ENCODE measurements around the gene PELO. TPM values are rescaled to one million over a fixed set of nuclear protein-coding genes. Genes with fewer than 3 reads are reported as not detected.

The PELO gene
- polyA plus RNA-seq, 1 donor (not counting 4 experiments of a cell fraction or from before 2014, with no cell fraction given) = 10.6 TPM

DNA sequence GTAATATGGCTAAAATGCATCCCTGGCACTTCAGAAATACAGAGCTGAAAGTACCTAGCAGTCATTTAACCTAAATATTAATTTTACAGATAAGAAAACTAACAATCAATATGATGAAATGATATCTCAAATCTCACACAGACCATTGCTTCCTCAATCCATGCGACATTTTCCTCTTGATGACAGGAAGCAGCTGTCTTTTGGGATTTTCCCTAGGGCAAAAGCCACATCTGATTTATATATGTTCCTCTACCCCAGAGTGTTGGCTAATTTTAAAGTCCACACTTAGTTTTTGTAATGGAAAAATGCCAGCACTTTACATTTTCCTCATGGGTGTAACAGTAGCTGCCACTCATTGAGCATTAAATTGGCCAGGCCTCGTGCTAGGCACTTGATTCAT, 47.7 kb upstream of the PELO start:
- Histone ChIP-seq H3K9me1 (ENCODE audit: control insufficient read depth, extremely low read depth, insufficient read depth, low read length) (no peaks in the 10 kb centered on the region), H3K27me3 (ENCODE audit: control insufficient read depth, extremely low read depth, insufficient read depth, low read length) (no peaks in the 10 kb centered on the region), H3K9me3 (ENCODE audit: control insufficient read depth, low read depth, low read length) (no peaks in the 10 kb centered on the region), H3K36me3 (ENCODE audit: control insufficient read depth in 2 of 2, extremely low read depth in 1 of 2, insufficient read depth in 2 of 2, low read length in 2 of 2) (no peaks in the 10 kb centered on the region), H3K4me3 (ENCODE audit: control insufficient read depth in 2 of 3, extremely low read depth in 1 of 3, insufficient read depth in 2 of 3, low read depth in 1 of 3, low read length in 3 of 3) (no peak overlapping the region), H2AFZ (ENCODE audit: control insufficient read depth, low read length) (no peak overlapping the region), H3K27ac (ENCODE audit: control insufficient read depth, insufficient read depth, low read length) (no peak overlapping the region), H3K79me2 (ENCODE audit: control insufficient read depth, insufficient read depth, low read length) (no peaks in the 10 kb centered on the region), H4K20me1 (ENCODE audit: control insufficient read depth, extremely low read depth, insufficient read depth, low read length) (no peaks in the 10 kb centered on the region), H3K4me2 (ENCODE audit: control insufficient read depth, extremely low read depth, insufficient read depth, low read depth, low read length) (no peak overlapping the region), H3K9ac (ENCODE audit: control insufficient read depth, extremely low read depth, insufficient read depth, low read length) (no peak overlapping the region), H3K4me1 (ENCODE audit: control insufficient read depth, extremely low read depth, insufficient read depth, low read length) (no peaks in the 10 kb centered on the region)
- dilution Hi-C loops (cut with MboI; ENCODE audit: extremely low pct_ligation_motif_present, low sequenced_read_pairs) = no loop called here
- no peak for FAIRE-seq
- DNase-seq (ENCODE audit: low read depth, low spot score) = no peak
- TF ChIP-seq CTCF (optimal IDR thresholded peaks at IDR 0.05 in 1 of 3, IDR thresholded peaks at IDR 0.05 in 1 of 3, conservative IDR thresholded peaks at IDR 0.05 in 1 of 3; ENCODE audit: extremely low read depth in 1 of 3, insufficient read depth in 2 of 3, low read length in 3 of 3) (no peak), EZH2 (IDR thresholded peaks at IDR 0.05; ENCODE audit: low read length) (no peak)

- dilution Hi-C loops (cut with MboI; ENCODE audit: extremely low pct_ligation_motif_present, low sequenced_read_pairs) = no loop called here
- Histone ChIP-seq H3K9me3 (ENCODE audit: control insufficient read depth, low read depth, low read length) (no peaks in the 10 kb centered on the region), H3K79me2 (ENCODE audit: control insufficient read depth, insufficient read depth, low read length) (no peaks in the 10 kb centered on the region), H3K9me1 (ENCODE audit: control insufficient read depth, extremely low read depth, insufficient read depth, low read length) (no peaks in the 10 kb centered on the region), H3K4me3 (ENCODE audit: control insufficient read depth in 2 of 3, extremely low read depth in 1 of 3, insufficient read depth in 2 of 3, low read depth in 1 of 3, low read length in 3 of 3) (no peak overlapping the region), H3K27ac (ENCODE audit: control insufficient read depth, insufficient read depth, low read length) (no peak overlapping the region), H4K20me1 (ENCODE audit: control insufficient read depth, extremely low read depth, insufficient read depth, low read length) (no peaks in the 10 kb centered on the region), H3K27me3 (ENCODE audit: control insufficient read depth, extremely low read depth, insufficient read depth, low read length) (no peaks in the 10 kb centered on the region), H3K9ac (ENCODE audit: control insufficient read depth, extremely low read depth, insufficient read depth, low read length) (no peak overlapping the region), H3K36me3 (ENCODE audit: control insufficient read depth in 2 of 2, extremely low read depth in 1 of 2, insufficient read depth in 2 of 2, low read length in 2 of 2) (no peaks in the 10 kb centered on the region), H3K4me2 (ENCODE audit: control insufficient read depth, extremely low read depth, insufficient read depth, low read depth, low read length) (no peak overlapping the region), H2AFZ (ENCODE audit: control insufficient read depth, low read length) (no peak overlapping the region), H3K4me1 (ENCODE audit: control insufficient read depth, extremely low read depth, insufficient read depth, low read length) (no peaks in the 10 kb centered on the region)
- FAIRE-seq = no peak
- DNase-seq (ENCODE audit: low read depth, low spot score) = no peak
- TF ChIP-seq CTCF (optimal IDR thresholded peaks at IDR 0.05 in 1 of 3, IDR thresholded peaks at IDR 0.05 in 1 of 3, conservative IDR thresholded peaks at IDR 0.05 in 1 of 3; ENCODE audit: extremely low read depth in 1 of 3, insufficient read depth in 2 of 3, low read length in 3 of 3) (no peak), EZH2 (IDR thresholded peaks at IDR 0.05; ENCODE audit: low read length) (no peak)
Observed at GRCh38 chr5:52743012-52743411, 44.7 kb upstream of the PELO start.
